NCI-H748 (cell line): ENCODE measurements around the gene CD1D.

Experiments used
- DNase-seq: peaks from one replicate; lab custom pipeline; 2025; ENCODE audit not compliant: unreplicated experiment; lab: John Stamatoyannopoulos, UW

The CD1D gene

GRCh38 chr1:158180741-158181576 is at the start of gene CD1D:
Gene CD1D, plus strand, starts transcription at chr1:158180895. Its CDS starts 207 bp downstream, at chr1:158181102.
- no peak for DNase-seq

GRCh38 chr1:158131217-158131616 is 49.5 kb upstream of the CD1D start:
- no peak for DNase-seq

GRCh38 chr1:158140764-158141192 is 39.9 kb upstream of the CD1D start:
- DNase-seq, result no peak

GRCh38 chr1:158145173-158145719 is 35.4 kb upstream of the CD1D start:
- no peak for DNase-seq

GRCh38 chr1:158146165-158146564 is 34.5 kb upstream of the CD1D start:
- DNase-seq, result no peak

GRCh38 chr1:158146739-158147138 is 34.0 kb upstream of the CD1D start:
- no peak for DNase-seq

- DNase-seq, result no peak
Measured at GRCh38 chr1:158147401-158147800, 33.3 kb upstream of the CD1D start.

GRCh38 chr1:158147869-158148268 is 32.8 kb upstream of the CD1D start:
- no peak for DNase-seq

- DNase-seq, result no peak
Measured at GRCh38 chr1:158148468-158148867, 32.2 kb upstream of the CD1D start.

- DNase-seq, result no peak
Measured at GRCh38 chr1:158149175-158149574, 31.5 kb upstream of the CD1D start.

GRCh38 chr1:158149577-158150269 is 31.0 kb upstream of the CD1D start:
- DNase-seq, result peak; percentile 66

GRCh38 chr1:158150523-158150922 is 30.2 kb upstream of the CD1D start:
- DNase-seq, result no peak

- DNase-seq, result no peak
Measured at GRCh38 chr1:158153179-158153578, 27.5 kb upstream of the CD1D start.

- DNase-seq, result no peak
Measured at GRCh38 chr1:158153746-158154444, 26.8 kb upstream of the CD1D start.

- DNase-seq, result no peak
Measured at GRCh38 chr1:158154501-158154900, 26.2 kb upstream of the CD1D start.

- no peak for DNase-seq
Measured at GRCh38 chr1:158155673-158156072, 25.0 kb upstream of the CD1D start.

- DNase-seq, result no peak
Measured at GRCh38 chr1:158159597-158159996, 21.1 kb upstream of the CD1D start.

GRCh38 chr1:158161446-158161845 is 19.2 kb upstream of the CD1D start:
- DNase-seq, result no peak

- DNase-seq, result no peak
Measured at GRCh38 chr1:158163000-158163947, 17.4 kb upstream of the CD1D start.

- no peak for DNase-seq
Measured at GRCh38 chr1:158169105-158169504, 11.6 kb upstream of the CD1D start.
